ENCODE data around the gene SOX8.
"Not testable (repeated sequence)": the region's sequence is repeated elsewhere in the genome, so short reads cannot be mapped to it uniquely, and the experiment has no call there.

SOX8 gene

GRCh38 chr16:1024138-1024537, 42.6 kb downstream of the SOX8 start:
- no peak overlapping the region for H3K27ac ChIP-seq
- no peak overlapping the region for H3K4me3 ChIP-seq
- no peak for TF ChIP-seq CTCF (IDR thresholded peaks at IDR 0.05)
- DNase-seq (ENCODE audit: low spot score) = no peak

DNA sequence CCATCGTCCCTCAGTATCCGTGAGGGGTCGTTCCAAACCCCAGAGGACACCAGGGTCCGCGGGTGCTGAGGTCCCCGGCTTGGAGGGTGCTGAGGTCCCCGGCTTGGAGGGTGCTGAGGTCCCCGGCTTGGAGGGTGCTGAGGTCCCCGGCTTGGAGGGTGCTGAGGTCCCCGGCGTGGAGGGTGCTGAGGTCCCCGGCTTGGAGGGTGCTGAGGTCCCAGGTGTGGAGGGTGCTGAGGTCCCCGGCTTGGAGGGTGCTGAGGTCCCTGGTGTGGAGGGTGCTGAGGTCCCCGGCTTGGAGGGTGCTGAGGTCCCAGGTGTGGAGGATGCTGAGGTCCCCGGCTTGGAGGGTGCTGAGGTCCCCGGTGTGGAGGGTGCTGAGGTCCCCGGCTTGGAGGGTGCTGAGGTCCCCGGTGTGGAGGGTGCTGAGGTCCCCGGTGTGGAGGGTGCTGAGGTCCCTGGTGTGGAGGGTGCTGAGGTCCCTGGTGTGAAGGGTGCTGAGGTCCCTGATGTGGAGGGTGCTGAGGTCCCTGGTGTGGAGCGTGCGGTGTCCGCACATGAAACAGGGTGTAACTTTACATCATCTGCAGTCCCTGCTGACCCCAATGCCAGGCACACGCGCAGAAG, 43.7 kb downstream of the SOX8 start:
- H3K4me3 ChIP-seq; DNase-seq (ENCODE audit: low spot score); H3K27ac ChIP-seq: not testable (repeated sequence)

DNA sequence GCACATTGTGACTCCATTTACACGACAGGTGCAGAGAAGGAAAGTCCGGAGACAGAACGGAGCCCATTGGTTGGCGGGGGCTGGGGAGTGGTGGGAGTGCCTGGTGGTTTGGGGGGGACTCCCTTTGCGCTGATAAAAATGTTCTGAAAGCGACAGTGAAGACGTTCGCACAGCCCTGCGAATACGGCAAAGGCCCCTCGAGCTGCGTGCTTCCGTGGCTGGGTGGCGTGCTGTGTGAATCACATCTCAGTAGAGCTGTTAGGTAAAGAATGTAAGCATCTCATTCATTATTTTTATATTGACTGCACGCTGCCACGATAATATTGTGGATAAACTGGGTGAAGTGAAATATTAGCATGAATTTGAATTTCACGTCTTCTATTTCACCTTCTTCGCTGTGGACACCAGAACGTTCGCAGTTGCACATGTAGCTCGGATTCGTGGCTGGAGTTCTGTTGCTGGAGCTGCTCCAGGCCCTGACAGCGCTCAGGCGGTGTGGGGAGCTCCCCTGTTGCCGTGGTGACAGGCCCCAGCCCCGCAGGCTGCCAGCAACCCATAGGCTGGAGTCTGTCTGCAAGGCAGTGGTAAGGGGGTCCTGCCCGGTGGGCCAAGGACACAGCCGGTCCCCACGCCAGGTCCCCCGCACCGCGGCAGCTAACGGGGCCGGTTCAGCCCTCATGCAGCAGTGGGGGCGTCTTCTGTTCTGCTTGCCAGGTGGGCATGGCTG, 44.6 kb downstream of the SOX8 start:
- H3K27ac ChIP-seq = no peak overlapping the region
- TF ChIP-seq CTCF (IDR thresholded peaks at IDR 0.05) = no peak

GRCh38 chr16:1026784-1027500, 45.4 kb downstream of the SOX8 start:
- Histone ChIP-seq H3K4me3 (no peak overlapping the region), H3K27ac (no peak overlapping the region)
- DNase-seq (ENCODE audit: low spot score) = no peak
- TF ChIP-seq CTCF (IDR thresholded peaks at IDR 0.05) = no peak

More for the DNA sequence above, 44.6 kb downstream of the SOX8 start:
- no peak overlapping the region for H3K4me3 ChIP-seq
- no peak for DNase-seq (ENCODE audit: low spot score)

DNA sequence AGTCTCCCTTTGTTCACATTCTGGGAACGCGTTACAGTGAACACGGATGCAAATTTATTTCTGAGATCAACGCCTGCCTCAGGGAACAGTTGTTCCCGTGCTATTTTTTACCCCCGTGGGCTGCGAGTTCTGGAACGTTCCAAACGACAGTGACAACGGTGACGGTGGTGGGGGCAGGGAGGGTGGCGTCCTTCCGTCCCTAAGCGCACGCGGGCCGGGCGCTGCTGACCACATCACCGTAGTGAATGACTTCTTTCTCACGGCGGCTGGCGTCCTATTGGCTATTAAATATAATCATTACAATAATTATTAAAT, 45.9 kb downstream of the SOX8 start:
- DNase-seq (ENCODE audit: low spot score) = no peak
- TF ChIP-seq CTCF (IDR thresholded peaks at IDR 0.05) = no peak

DNA sequence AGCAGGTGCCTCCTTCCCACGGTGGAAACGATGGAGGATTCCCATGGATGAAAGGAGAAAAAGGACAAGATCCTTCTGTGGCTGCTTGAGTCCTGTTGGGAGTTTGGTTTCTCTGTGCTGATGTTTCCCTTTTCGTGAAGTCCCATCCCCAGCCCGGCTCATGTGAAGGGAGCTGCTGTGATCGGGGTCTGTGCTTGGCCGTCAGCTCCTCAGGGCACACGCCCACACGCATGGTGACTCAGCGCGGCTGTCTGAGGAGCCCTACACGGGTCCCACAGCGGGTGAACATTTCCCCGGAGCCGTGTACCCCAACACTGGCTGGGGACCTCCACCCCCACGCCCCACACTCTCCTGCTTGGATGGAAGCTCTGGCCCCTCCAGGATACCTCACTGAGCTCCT, 46.5 kb downstream of the SOX8 start:
- Histone ChIP-seq H3K27ac (no peak overlapping the region), H3K4me3 (no peak overlapping the region)
- no peak for TF ChIP-seq CTCF (IDR thresholded peaks at IDR 0.05)
- no peak for DNase-seq (ENCODE audit: low spot score)

More for the DNA sequence above, 45.9 kb downstream of the SOX8 start:
- Histone ChIP-seq H3K4me3 (no peak overlapping the region), H3K27ac (no peak overlapping the region)

GRCh38 chr16:1028524-1029258, 47.1 kb downstream of the SOX8 start:
- no peak overlapping the region for H3K27ac ChIP-seq
- no peak for DNase-seq (ENCODE audit: low spot score)
- H3K4me3 ChIP-seq = no peak overlapping the region
- no peak for TF ChIP-seq CTCF (IDR thresholded peaks at IDR 0.05)
